Motor neuron (in vitro differentiated cells): Measurements from ENCODE around the gene DNAJB8. TPM values are rescaled to one million over a fixed set of nuclear protein-coding genes. Genes with fewer than 3 reads are reported as not detected.

Experiments used
- ATAC-seq, 8 experiments: fragments of 200-7000 bp; cut with Tn5 transposase; replicated peaks in 6 of 8; 2 replicates each; pipeline ENCODE4 v1.8.0; 2021; ENCODE audit warnings: mild to moderate bottlenecking in 8 of 8, moderate library complexity in 8 of 8
- H3K27ac ChIP-seq, 2 donors: fragments of 250-450 bp; sonication (Bioruptor Pico); 2 replicates each; pipeline ENCODE4 v1.9.0; 2021; ENCODE audit warnings: antibody characterized with exemption in 2 of 2, mild to moderate bottlenecking in 2 of 2, moderate library complexity in 1 of 2
- H3K4me1 ChIP-seq, 2 donors: fragments of 250-450 bp; sonication (Bioruptor Pico); replicated peaks in 1 of 2; 2 replicates each; pipeline ENCODE4 v1.6.1; 2021; ENCODE audit warnings: antibody characterized with exemption in 2 of 2, mild to moderate bottlenecking in 2 of 2, moderate library complexity in 1 of 2
- H3K4me3 ChIP-seq, 5 donors: fragments of 250-450 bp; sonication (Bioruptor Pico); 2 replicates each; pipeline ENCODE4 v1.9.0; 2021; ENCODE audit warnings: antibody characterized with exemption in 5 of 5, mild to moderate bottlenecking in 5 of 5, moderate library complexity in 4 of 5
- WGBS, 10 experiments: fragments of 450-650 bp; shearing (Covaris generic); methylation state at CpG; one replicate each; pipeline ENCODE4 v1.0.0; 2022; 5-methylcytosine and 5-hydroxymethylcytosine counted together
- in situ Hi-C, 9 experiments: fragments of 400-800 bp; cut with MboI; loops; one replicate each; pipeline ENCODE4 v1.15.0; 2021; ENCODE audit warnings: low sequenced_read_pairs in 9 of 9, low pct_unique_long_range_greater_than_20kb in 2 of 9; ENCODE audit not compliant: unreplicated experiment in 9 of 9
- total RNA-seq, 8 experiments: library from RNA; unstranded; fragments of 300-600 nt; gene quantifications; 2 replicates each; pipeline versions ENCODE4 v1.2.3 to v1.2.4, GENCODE V29; 2022

Gene DNAJB8
- total RNA-seq, 8 experiments from 2014 or later: under 0.01 to 0.90 (median 0.22) TPM; not detected in 1

- Histone ChIP-seq H3K4me1 (peaks cover 27 to 55% of the 10 kb centered on the region in 2 donors), H3K4me3 (no peak overlapping the region), H3K27ac (no peak overlapping the region)
- in situ Hi-C loops: loop anchor here in 1 of 9 experiments (25.0 kb wide), 1 partner anchor 399 kb away; no protein-coding TSS in a partner anchor
- WGBS, 10 experiments: 0 to 30% (median 3%) methylated on average over 1 to 7 of the region's 14 CpGs; no CpG with 5 or more reads in 5 of the 10 experiments
- ATAC-seq: no peak
These were observed 19.5 kb upstream of the DNAJB8 start for GRCh38 chr3:128486205-128486628.

- H3K4me1 ChIP-seq: peaks cover 27 to 56% of the 10 kb centered on the region in 2 donors
These were observed 18.9 kb upstream of the DNAJB8 start for GRCh38 chr3:128485282-128486204.

GRCh38 chr3:128484404-128485281 is 18.0 kb upstream of the DNAJB8 start:
- H3K27ac ChIP-seq: no peak overlapping the region
- in situ Hi-C loops: loop anchor here in 1 of 9 experiments (25.0 kb wide), 1 partner anchor 397 kb away; no protein-coding TSS in a partner anchor
- ATAC-seq: no peak
- H3K4me1 ChIP-seq: peaks cover 21 to 56% of the 10 kb centered on the region in 2 donors
- WGBS, 10 experiments: 0 to 100% (median 22%) methylated on average over 1 to 6 of the region's 16 CpGs; no CpG with 5 or more reads in 1 of the 10 experiments
- H3K4me3 ChIP-seq: no peak overlapping the region

More at GRCh38 chr3:128485282-128486204, 18.9 kb upstream of the DNAJB8 start:
- no peak for ATAC-seq
- H3K27ac ChIP-seq: no peak overlapping the region
- no peak overlapping the region for H3K4me3 ChIP-seq
- WGBS, 10 experiments: 0 to 80% (median 23%) methylated on average over 1 to 6 of the region's 29 CpGs; no CpG with 5 or more reads in 2 of the 10 experiments
- in situ Hi-C loops: loop anchor here in 1 of 9 experiments (25.0 kb wide), 1 partner anchor 398 kb away; no protein-coding TSS in a partner anchor

DNA sequence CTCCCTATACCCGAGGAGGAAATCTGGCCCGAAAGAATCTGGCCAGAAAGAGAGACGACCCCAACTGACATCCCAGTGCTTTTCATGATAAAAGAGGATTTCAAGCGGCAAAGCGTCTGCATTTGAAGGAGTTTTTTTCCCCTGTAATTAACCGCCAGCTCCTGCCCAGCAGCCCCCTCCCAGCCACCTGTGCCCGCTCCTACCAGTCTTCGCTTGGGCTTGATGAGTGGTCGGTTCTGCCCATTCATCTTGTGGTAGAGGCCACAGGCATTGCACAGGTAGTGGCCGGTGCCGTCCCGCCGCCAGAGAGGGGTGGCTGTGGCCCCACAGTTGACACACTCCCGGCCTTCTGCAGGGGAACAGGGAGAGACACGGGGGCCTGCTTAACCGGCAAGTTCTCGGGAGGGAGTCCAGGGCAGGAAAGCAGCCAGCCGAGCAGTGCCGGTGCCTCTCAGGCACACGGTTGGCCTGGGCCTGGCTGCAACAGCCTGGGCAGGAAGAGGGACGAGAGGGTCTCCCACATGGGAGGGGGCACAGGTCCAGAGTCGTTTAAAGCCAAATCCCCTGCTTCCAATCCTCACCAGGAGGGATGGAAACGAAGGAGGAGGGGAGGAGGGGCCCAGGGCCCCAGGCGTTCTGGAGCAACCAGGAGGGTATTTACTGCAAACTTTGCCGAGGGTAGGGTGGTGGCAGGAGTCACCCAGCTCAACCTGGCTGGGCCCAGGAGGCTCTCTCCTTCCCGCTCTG is 17.1 kb upstream of the DNAJB8 start:
- no peak for ATAC-seq
- WGBS, 10 experiments: 0 to 36% (median 5%) methylated on average over 1 to 17 of the region's 26 CpGs; no CpG with 5 or more reads in 3 of the 10 experiments
- Histone ChIP-seq H3K4me3 (no peak overlapping the region), H3K4me1 (peaks cover 13 to 50% of the 10 kb centered on the region in 2 donors), H3K27ac (no peak overlapping the region)
- in situ Hi-C loops: loop anchor here in 1 of 9 experiments (25.0 kb wide), 1 partner anchor 397 kb away; no protein-coding TSS in a partner anchor

GRCh38 chr3:128482666-128483656 is 16.3 kb upstream of the DNAJB8 start:
- Histone ChIP-seq H3K27ac (no peak overlapping the region), H3K4me3 (no peak overlapping the region), H3K4me1 (peaks cover 13 to 41% of the 10 kb centered on the region in 2 donors)
- 0 to 67% (median 16%) methylated on average over 1 to 11 of the region's 33 CpGs; no CpG with 5 or more reads in 1 of the 10 experiments for WGBS, 10 experiments
- in situ Hi-C loops: loop anchor here in 1 of 9 experiments (25.0 kb wide), 1 partner anchor 396 kb away; no protein-coding TSS in a partner anchor
- ATAC-seq: peak; percentile 15 to 60 (median 42)

DNA sequence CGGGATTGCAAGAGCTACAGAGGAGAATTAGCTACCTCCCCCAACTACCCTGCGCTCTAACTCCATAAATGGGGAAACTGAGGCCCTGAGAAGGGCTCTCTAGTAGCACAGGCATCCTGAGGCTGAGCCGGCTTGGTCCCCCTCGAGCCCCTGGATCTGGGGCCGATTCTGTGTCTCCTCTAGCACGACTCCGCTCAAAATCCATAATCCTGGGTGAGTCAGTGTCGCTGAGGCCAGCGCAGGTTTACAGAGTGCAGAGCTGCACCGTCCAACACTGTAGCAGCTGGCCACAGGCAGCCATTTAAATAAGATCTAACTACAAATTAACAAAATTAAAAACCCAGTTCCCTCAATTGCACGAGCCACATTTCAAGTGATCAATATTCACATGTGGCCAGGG is 15.5 kb upstream of the DNAJB8 start:
- in situ Hi-C loops: loop anchor here in 1 of 9 experiments (25.0 kb wide), 1 partner anchor 395 kb away; no protein-coding TSS in a partner anchor
- 0 to 40% (median 17%) methylated on average over 1 to 5 of the region's 11 CpGs; no CpG with 5 or more reads in 5 of the 10 experiments for WGBS, 10 experiments
- Histone ChIP-seq H3K27ac (no peak overlapping the region), H3K4me1 (peaks cover 13 to 34% of the 10 kb centered on the region in 2 donors), H3K4me3 (no peak overlapping the region)
- peak; percentile 19 to 68 (median 56) for ATAC-seq

- in situ Hi-C loops: loop anchor here in 1 of 9 experiments (25.0 kb wide), 1 partner anchor 394 kb away; no protein-coding TSS in a partner anchor
- 0 to 80% (median 0%) methylated on average over 1 of the region's 19 CpGs; no CpG with 5 or more reads in 7 of the 10 experiments for WGBS, 10 experiments
- Histone ChIP-seq H3K27ac (no peak overlapping the region), H3K4me1 (peaks cover 7 to 28% of the 10 kb centered on the region in 2 donors), H3K4me3 (no peak overlapping the region)
- ATAC-seq: peak; percentile 9 to 75 (median 38)
These were observed 14.8 kb upstream of the DNAJB8 start for GRCh38 chr3:128481438-128481942.

DNA sequence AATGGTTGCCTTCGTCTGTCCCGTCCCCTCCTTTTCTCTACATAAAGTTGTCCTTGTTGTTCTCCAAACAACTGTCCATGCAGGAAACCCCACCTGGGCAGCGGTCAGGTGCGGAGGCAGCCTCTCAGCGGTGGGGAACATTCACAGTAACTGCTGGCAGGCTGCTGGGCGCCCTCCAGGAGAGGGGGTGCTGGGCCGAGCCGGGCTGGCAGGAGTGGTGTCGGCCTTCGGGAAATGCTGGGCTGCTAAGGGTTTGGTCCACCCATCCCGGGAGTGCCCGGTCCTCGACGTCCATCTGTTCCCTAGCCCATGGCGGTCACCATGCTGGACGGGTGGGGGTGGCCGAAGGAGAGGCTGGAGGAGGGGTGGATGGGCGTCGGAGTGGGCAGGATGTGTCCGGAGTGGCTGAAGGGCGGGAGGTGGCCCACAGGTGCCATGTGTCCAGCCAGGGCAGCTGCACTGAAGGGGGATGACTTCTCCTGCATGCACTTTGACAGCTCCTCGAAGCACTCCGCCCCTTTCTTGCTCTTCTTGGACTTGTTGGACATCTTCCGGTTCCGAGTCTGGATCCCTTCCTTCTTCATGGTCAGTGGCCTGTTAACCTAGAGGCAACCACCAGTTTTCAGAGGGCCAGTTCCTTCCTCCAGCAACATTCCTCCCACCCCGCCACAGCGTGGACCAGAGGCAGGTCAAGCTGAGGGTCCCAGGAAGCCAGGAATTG is 14.2 kb upstream of the DNAJB8 start:
- Histone ChIP-seq H3K4me3 (no peak overlapping the region), H3K4me1 (peaks cover 7 to 28% of the 10 kb centered on the region in 2 donors), H3K27ac (no peak overlapping the region)
- WGBS, 10 experiments: 23 to 46% (median 30%) methylated on average over 2 to 4 of the region's 27 CpGs; no CpG with 5 or more reads in 6 of the 10 experiments
- in situ Hi-C loops: loop anchor here in 1 of 9 experiments (25.0 kb wide), 1 partner anchor 394 kb away; no protein-coding TSS in a partner anchor
- no peak for ATAC-seq

- in situ Hi-C loops: loop anchor here in 1 of 9 experiments (25.0 kb wide), 1 partner anchor 393 kb away; no protein-coding TSS in a partner anchor
- H3K4me1 ChIP-seq: peaks cover 7 to 28% of the 10 kb centered on the region in 2 donors
- no peak overlapping the region for H3K4me3 ChIP-seq
- ATAC-seq: no peak
- H3K27ac ChIP-seq: no peak overlapping the region
- WGBS, 10 experiments: 0 to 100% (median 35%) methylated on average over 1 to 8 of the region's 11 CpGs; no CpG with 5 or more reads in 5 of the 10 experiments
These were observed 13.6 kb upstream of the DNAJB8 start for GRCh38 chr3:128480278-128480677.

GRCh38 chr3:128479558-128480086 is 12.9 kb upstream of the DNAJB8 start:
- no peak for ATAC-seq
- Histone ChIP-seq H3K27ac (no peak overlapping the region), H3K4me1 (peaks cover 7 to 28% of the 10 kb centered on the region in 2 donors), H3K4me3 (no peak overlapping the region)
- in situ Hi-C loops: loop anchor here in 1 of 9 experiments (25.0 kb wide), 1 partner anchor 392 kb away; no protein-coding TSS in a partner anchor
- WGBS, 10 experiments: 26 to 100% (median 64%) methylated on average over 2 to 9 of the region's 10 CpGs; no CpG with 5 or more reads in 3 of the 10 experiments
